Mesenchymal stem cell (in vitro differentiated cells and primary cell): Measurements from ENCODE around the gene COPRS.
A peak's percentile ranks its signal among the peaks of the same experiment; 100 is the strongest.

Source experiments
- DNase-seq: peaks from one replicate; pipeline ENCODE4 v3.0.0-alpha.2; 2013
- H2AFZ ChIP-seq: one replicate; pipeline ENCODE4 v1.6.1; 2013; ENCODE audit warnings: low read depth, mild to moderate bottlenecking, control low read depth, inconsistent platforms, low read length, moderate library complexity
- H2AK5ac ChIP-seq: 2 replicates; pipeline ENCODE4 v1.6.1; 2013; ENCODE audit warnings: low read length, moderate library complexity, mild to moderate bottlenecking, inconsistent platforms; ENCODE audit not compliant: severe bottlenecking
- H2BK120ac ChIP-seq: one replicate; pipeline ENCODE4 v1.6.1; 2013; ENCODE audit warnings: low read depth, mild to moderate bottlenecking, inconsistent platforms, low read length, moderate library complexity
- H2BK12ac ChIP-seq, 2 experiments: one replicate each; pipeline ENCODE4 v1.6.1; 2013; ENCODE audit warnings: inconsistent platforms in 2 of 2, low read length in 2 of 2, mild to moderate bottlenecking in 2 of 2, moderate library complexity in 2 of 2, control low read depth in 1 of 2
- H2BK15ac ChIP-seq: one replicate; pipeline ENCODE4 v1.6.1; 2013; ENCODE audit warnings: mild to moderate bottlenecking, low read depth, inconsistent platforms; ENCODE audit not compliant: poor library complexity, severe bottlenecking
- H2BK5ac ChIP-seq: 2 replicates; pipeline ENCODE4 v1.6.1; 2013; ENCODE audit warnings: low read depth, mild to moderate bottlenecking, low read length, control low read depth, inconsistent platforms; ENCODE audit not compliant: poor library complexity, severe bottlenecking
- H3K14ac ChIP-seq, 2 experiments: one replicate each; pipeline ENCODE4 v1.6.1; 2013; ENCODE audit warnings: inconsistent platforms in 2 of 2, low read length in 2 of 2, control low read depth in 1 of 2, mild to moderate bottlenecking in 1 of 2, moderate library complexity in 1 of 2
- H3K18ac ChIP-seq, 2 experiments: one replicate each; pipeline ENCODE4 v1.6.1; 2013; ENCODE audit warnings: inconsistent platforms in 2 of 2, low read length in 2 of 2, control low read depth in 1 of 2, low read depth in 1 of 2, mild to moderate bottlenecking in 1 of 2
- H3K23ac ChIP-seq, 2 experiments: one replicate each; pipeline ENCODE4 v1.6.1; 2013; ENCODE audit warnings: inconsistent platforms in 2 of 2, low read length in 2 of 2, mild to moderate bottlenecking in 2 of 2, moderate library complexity in 2 of 2, control low read depth in 1 of 2
- H3K27ac ChIP-seq: 2 replicates; pipeline ENCODE4 v1.5.1; 2013; ENCODE audit warnings: mild to moderate bottlenecking, moderate library complexity, low read length, control low read depth, inconsistent platforms; ENCODE audit not compliant: poor library complexity, severe bottlenecking
- H3K27me3 ChIP-seq, 2 experiments: 2 replicates each; pipeline versions ENCODE4 v1.6.1 to v1.7.0; 2013; ENCODE audit warnings: low read length in 2 of 2, mild to moderate bottlenecking in 2 of 2, moderate library complexity in 2 of 2, control low read depth in 1 of 2, inconsistent platforms in 1 of 2; ENCODE audit not compliant: control insufficient read depth in 1 of 2, insufficient read depth in 1 of 2
- H3K36me3 ChIP-seq, 2 experiments: 2 replicates each; pipeline versions ENCODE4 v1.6.1 to v1.7.0; 2013; ENCODE audit warnings: low read length in 2 of 2, control low read depth in 1 of 2, inconsistent platforms in 1 of 2, low read depth in 1 of 2, mild to moderate bottlenecking in 1 of 2; ENCODE audit not compliant: insufficient read depth in 2 of 2, control insufficient read depth in 1 of 2
- H3K4ac ChIP-seq, 2 experiments: one replicate each; pipeline ENCODE4 v1.6.1; 2013; ENCODE audit warnings: inconsistent platforms in 2 of 2, low read length in 2 of 2, mild to moderate bottlenecking in 2 of 2, moderate library complexity in 2 of 2, control low read depth in 1 of 2, low read depth in 1 of 2
- H3K4me1 ChIP-seq: 2 replicates; pipeline ENCODE4 v1.6.1; 2013; ENCODE audit warnings: low read depth, low read length, control low read depth; ENCODE audit not compliant: control insufficient read depth, insufficient read depth
- H3K4me2 ChIP-seq: 2 replicates; pipeline ENCODE4 v1.6.1; 2013; ENCODE audit warnings: low read length, mild to moderate bottlenecking, inconsistent platforms; ENCODE audit not compliant: poor library complexity, severe bottlenecking
- H3K4me3 ChIP-seq, 2 experiments: 2 replicates each; pipeline versions ENCODE4 v1.5.1 to v1.7.0; 2013; ENCODE audit warnings: low read length in 2 of 2, mild to moderate bottlenecking in 2 of 2, control low read depth in 1 of 2, low read depth in 1 of 2; ENCODE audit not compliant: insufficient read depth in 1 of 2
- H3K79me1 ChIP-seq: replicated peaks from 2 replicates; pipeline ENCODE4 v1.6.1; 2013; ENCODE audit warnings: mild to moderate bottlenecking, control low read depth, low read length, inconsistent platforms; ENCODE audit not compliant: poor library complexity, severe bottlenecking
- H3K9ac ChIP-seq: 2 replicates; pipeline ENCODE4 v1.7.0; 2013; ENCODE audit warnings: mild to moderate bottlenecking, low read length, moderate library complexity
- H3K9me3 ChIP-seq: 2 replicates; pipeline ENCODE4 v1.7.0; 2013; ENCODE audit warnings: mild to moderate bottlenecking, low read length; ENCODE audit not compliant: control insufficient read depth
- H4K8ac ChIP-seq: one replicate; pipeline ENCODE4 v1.6.1; 2013; ENCODE audit warnings: inconsistent platforms, mild to moderate bottlenecking, low read length, moderate library complexity
- H4K91ac ChIP-seq: one replicate; pipeline ENCODE4 v1.6.1; 2013; ENCODE audit warnings: mild to moderate bottlenecking, low read length, inconsistent platforms
- WGBS: methylation state at CpG from one replicate; pipeline ENCODE4 v1.1.7; 2013; ENCODE audit warnings: mixed read lengths; 5-methylcytosine and 5-hydroxymethylcytosine counted together

COPRS gene

GRCh38 chr17:31845291-31845690 lies 13.8 kb downstream of the COPRS start:
- H4K8ac ChIP-seq, result no peak overlapping the region
- no peaks in the 10 kb centered on the region for H3K27me3 ChIP-seq
- no peak overlapping the region for H3K4me3 ChIP-seq
- peaks cover 3% of the 10 kb centered on the region for H3K4me1 ChIP-seq
- H3K79me1 ChIP-seq, result no peaks in the 10 kb centered on the region
- DNase-seq, result no peak
- no peak overlapping the region for H3K27ac ChIP-seq
- no peak overlapping the region for H2BK120ac ChIP-seq
- no peak overlapping the region for H4K91ac ChIP-seq
- no peak overlapping the region for H3K14ac ChIP-seq
- H2AK5ac ChIP-seq, result no peak overlapping the region
- H3K18ac ChIP-seq, result no peak overlapping the region
- no peak overlapping the region for H2BK5ac ChIP-seq
- no peak overlapping the region for H3K4me2 ChIP-seq
- no peaks in the 10 kb centered on the region for H3K36me3 ChIP-seq
- H3K9me3 ChIP-seq, result no peaks in the 10 kb centered on the region
- 100% methylated on average over 1 of the region's 3 CpGs for WGBS
- no peak overlapping the region for H2BK15ac ChIP-seq
- no peak overlapping the region for H3K23ac ChIP-seq
- H2AFZ ChIP-seq, result no peak overlapping the region
- no peak overlapping the region for H3K9ac ChIP-seq
- no peak overlapping the region for H2BK12ac ChIP-seq
- no peak overlapping the region for H3K4ac ChIP-seq

GRCh38 chr17:31843070-31843745 lies 15.8 kb downstream of the COPRS start:
- no peak overlapping the region for H2AK5ac ChIP-seq
- no peaks in the 10 kb centered on the region for H3K36me3 ChIP-seq
- no peak overlapping the region for H3K18ac ChIP-seq
- peak; percentile 36 for DNase-seq
- H3K14ac ChIP-seq, result no peak overlapping the region
- H2BK120ac ChIP-seq, result no peak overlapping the region
- no peak overlapping the region for H3K4ac ChIP-seq
- H2AFZ ChIP-seq, result no peak overlapping the region
- H3K4me1 ChIP-seq, result peaks cover 3% of the 10 kb centered on the region
- H3K4me3 ChIP-seq, result peak overlapping the region in 1 of 2 experiments; percentile 68
- no peak overlapping the region for H4K91ac ChIP-seq
- no peak overlapping the region for H2BK12ac ChIP-seq
- H3K79me1 ChIP-seq, result no peaks in the 10 kb centered on the region
- H4K8ac ChIP-seq, result no peak overlapping the region
- no peak overlapping the region for H2BK5ac ChIP-seq
- H3K27me3 ChIP-seq, result no peaks in the 10 kb centered on the region
- H3K23ac ChIP-seq, result no peak overlapping the region
- no peaks in the 10 kb centered on the region for H3K9me3 ChIP-seq
- H3K4me2 ChIP-seq, result no peak overlapping the region
- H3K27ac ChIP-seq, result no peak overlapping the region
- H3K9ac ChIP-seq, result peak overlapping the region; percentile 82
- no peak overlapping the region for H2BK15ac ChIP-seq
- 88% methylated on average over 8 of the region's 8 CpGs for WGBS

- no peaks in the 10 kb centered on the region for H3K27me3 ChIP-seq
- no peaks in the 10 kb centered on the region for H3K9me3 ChIP-seq
- peak; percentile 66 for DNase-seq
- peak overlapping the region; percentile 82 for H3K9ac ChIP-seq
- peak overlapping the region in 1 of 2 experiments; percentile 68 for H3K4me3 ChIP-seq
- no peak overlapping the region for H2AFZ ChIP-seq
- peak overlapping the region; percentile 60 for H2BK15ac ChIP-seq
- no peak overlapping the region for H3K27ac ChIP-seq
- H3K14ac ChIP-seq, result no peak overlapping the region
- peak overlapping the region; percentile 61 for H3K4me2 ChIP-seq
- peak overlapping the region; percentile 60 to 61 for H2BK12ac ChIP-seq
- no peak overlapping the region for H3K4ac ChIP-seq
- 40% methylated on average over 22 of the region's 22 CpGs for WGBS
- no peak overlapping the region for H2AK5ac ChIP-seq
- no peak overlapping the region for H4K8ac ChIP-seq
- H3K79me1 ChIP-seq, result no peaks in the 10 kb centered on the region
- no peak overlapping the region for H3K23ac ChIP-seq
- H3K18ac ChIP-seq, result no peak overlapping the region
- H2BK120ac ChIP-seq, result no peak overlapping the region
- no peak overlapping the region for H4K91ac ChIP-seq
- H3K4me1 ChIP-seq, result peaks cover 3% of the 10 kb centered on the region
- no peaks in the 10 kb centered on the region for H3K36me3 ChIP-seq
- H2BK5ac ChIP-seq, result peak overlapping the region; percentile 11
Observed at GRCh38 chr17:31842195-31843069, 16.6 kb downstream of the COPRS start.

- no peak overlapping the region for H3K27ac ChIP-seq
- H2BK12ac ChIP-seq, result no peak overlapping the region
- no peak overlapping the region for H3K4me2 ChIP-seq
- no peak overlapping the region for H3K23ac ChIP-seq
- H3K18ac ChIP-seq, result peak overlapping the region in 1 of 2 experiments; percentile 74
- H4K91ac ChIP-seq, result no peak overlapping the region
- H3K27me3 ChIP-seq, result no peaks in the 10 kb centered on the region
- H2BK15ac ChIP-seq, result no peak overlapping the region
- WGBS, result 85% methylated on average over 4 of the region's 5 CpGs
- H3K4me1 ChIP-seq, result peaks cover 3% of the 10 kb centered on the region
- no peak overlapping the region for H2AFZ ChIP-seq
- no peak overlapping the region for H2BK120ac ChIP-seq
- H4K8ac ChIP-seq, result no peak overlapping the region
- peak overlapping the region in 1 of 2 experiments; percentile 68 for H3K4me3 ChIP-seq
- no peak overlapping the region for H2BK5ac ChIP-seq
- no peak overlapping the region for H3K4ac ChIP-seq
- no peak for DNase-seq
- no peaks in the 10 kb centered on the region for H3K9me3 ChIP-seq
- no peaks in the 10 kb centered on the region for H3K36me3 ChIP-seq
- H3K79me1 ChIP-seq, result no peaks in the 10 kb centered on the region
- H3K9ac ChIP-seq, result peak overlapping the region; percentile 82
- H2AK5ac ChIP-seq, result no peak overlapping the region
- no peak overlapping the region for H3K14ac ChIP-seq
Observed at GRCh38 chr17:31841850-31842194, 17.2 kb downstream of the COPRS start.
